Epithelial cell of proximal tubule (primary cell): Measurements from ENCODE around the gene CDON. TPM values are rescaled to one million over a fixed set of nuclear protein-coding genes. Genes with fewer than 3 reads are reported as not detected.

Source experiments
- DNase-seq: peaks from one replicate; pipeline ENCODE4 v3.0.0-alpha.2; 2011; ENCODE audit warnings: low read depth
- H3K4me3 ChIP-seq: 2 replicates; pipeline ENCODE4 v1.5.1; 2011; ENCODE audit warnings: low read depth, mild to moderate bottlenecking, low read length
- total RNA-seq: library from RNA; depleted of rRNA; stranded (reverse); fragments of >200 nt; gene quantifications from 2 replicates; pipeline ENCODE4 v1.2.3, GENCODE V29; 2015
- TF ChIP-seq, protein P1 (sequence below): conservative IDR thresholded peaks from 2 replicates; pipeline ENCODE4 v1.5.1; 2012; ENCODE audit warnings: low read depth, mild to moderate bottlenecking, low read length

The CDON gene
- total RNA-seq, 1 donor from 2014 or later = 4.9 TPM

GRCh38 chr11:125974284-125974683, 88.4 kb downstream of the CDON start:
- no peak for DNase-seq
- TF ChIP-seq, protein P1, sequence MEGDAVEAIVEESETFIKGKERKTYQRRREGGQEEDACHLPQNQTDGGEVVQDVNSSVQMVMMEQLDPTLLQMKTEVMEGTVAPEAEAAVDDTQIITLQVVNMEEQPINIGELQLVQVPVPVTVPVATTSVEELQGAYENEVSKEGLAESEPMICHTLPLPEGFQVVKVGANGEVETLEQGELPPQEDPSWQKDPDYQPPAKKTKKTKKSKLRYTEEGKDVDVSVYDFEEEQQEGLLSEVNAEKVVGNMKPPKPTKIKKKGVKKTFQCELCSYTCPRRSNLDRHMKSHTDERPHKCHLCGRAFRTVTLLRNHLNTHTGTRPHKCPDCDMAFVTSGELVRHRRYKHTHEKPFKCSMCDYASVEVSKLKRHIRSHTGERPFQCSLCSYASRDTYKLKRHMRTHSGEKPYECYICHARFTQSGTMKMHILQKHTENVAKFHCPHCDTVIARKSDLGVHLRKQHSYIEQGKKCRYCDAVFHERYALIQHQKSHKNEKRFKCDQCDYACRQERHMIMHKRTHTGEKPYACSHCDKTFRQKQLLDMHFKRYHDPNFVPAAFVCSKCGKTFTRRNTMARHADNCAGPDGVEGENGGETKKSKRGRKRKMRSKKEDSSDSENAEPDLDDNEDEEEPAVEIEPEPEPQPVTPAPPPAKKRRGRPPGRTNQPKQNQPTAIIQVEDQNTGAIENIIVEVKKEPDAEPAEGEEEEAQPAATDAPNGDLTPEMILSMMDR = no peak
- no peak overlapping the region for H3K4me3 ChIP-seq

- H3K4me3 ChIP-seq = no peak overlapping the region
- no peak for DNase-seq
- TF ChIP-seq, protein P1 = no peak
These were observed 91.0 kb downstream of the CDON start for GRCh38 chr11:125971618-125972017.

GRCh38 chr11:125968354-125968753, 94.3 kb downstream of the CDON start:
- DNase-seq = no peak
- TF ChIP-seq, protein P1 = no peak
- H3K4me3 ChIP-seq = no peak overlapping the region

GRCh38 chr11:125967515-125967914, 95.2 kb downstream of the CDON start:
- TF ChIP-seq, protein P1 = peak; percentile 3
- no peak overlapping the region for H3K4me3 ChIP-seq
- DNase-seq = no peak

GRCh38 chr11:125960771-125961170, 101.9 kb downstream of the CDON start:
- no peak overlapping the region for H3K4me3 ChIP-seq
- DNase-seq = no peak

DNA sequence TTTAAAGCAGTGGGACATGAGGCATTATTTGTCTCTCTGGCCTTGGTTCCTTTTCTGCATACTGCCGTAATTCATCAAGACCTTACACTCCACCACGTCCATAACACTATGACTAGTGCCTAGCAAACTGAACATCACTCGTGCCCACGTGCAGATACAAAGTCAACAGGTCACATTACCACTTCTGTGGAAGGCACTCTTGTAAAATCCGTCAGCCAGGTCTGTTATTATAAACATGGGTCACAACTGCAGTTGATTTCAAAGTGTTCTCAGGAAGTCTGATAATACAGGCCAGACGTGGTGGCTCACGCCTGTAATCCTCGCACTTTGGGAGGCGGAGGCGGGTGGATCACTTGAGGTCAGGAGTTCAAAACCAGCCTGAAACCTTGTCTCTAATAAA, 102.7 kb downstream of the CDON start:
- H3K4me3 ChIP-seq = no peak overlapping the region
- DNase-seq = no peak
- TF ChIP-seq, protein P1 = no peak

More at GRCh38 chr11:125960771-125961170, 101.9 kb downstream of the CDON start:
- TF ChIP-seq, protein P1 = no peak

DNA sequence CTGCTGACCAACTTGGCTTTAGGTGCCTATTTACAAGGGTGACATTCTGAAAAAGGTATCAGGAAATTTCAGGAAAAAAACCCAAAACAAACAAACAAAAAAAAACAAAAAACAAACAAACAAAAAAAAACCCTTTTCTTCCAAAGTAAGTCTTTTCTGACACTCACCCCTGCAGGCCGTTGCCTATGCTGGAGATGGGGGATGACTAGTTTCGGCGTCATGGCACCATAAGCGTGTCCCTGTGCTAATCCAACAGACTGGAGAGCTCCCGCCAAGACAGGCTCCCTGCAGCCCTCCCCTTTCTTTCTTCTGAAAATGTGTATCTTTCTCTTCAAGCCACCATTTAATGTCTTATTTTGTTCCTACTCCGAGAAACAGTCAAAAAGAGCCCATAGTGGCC, 103.2 kb downstream of the CDON start:
- DNase-seq = no peak
- TF ChIP-seq, protein P1 = no peak
- no peak overlapping the region for H3K4me3 ChIP-seq
